Right renal pelvis (tissue), 4 donors: ENCODE data around the gene MRPS18B. TPM values are rescaled to one million over a fixed set of nuclear protein-coding genes. Genes with fewer than 3 reads are reported as not detected.

Experiments used
- DNase-seq, 4 donors: peaks; one replicate each; pipeline ENCODE4 v3.0.0-alpha.2; 2013; ENCODE audit warnings: low read depth in 4 of 4, low spot score in 3 of 4, missing footprints in 1 of 4
- polyA plus RNA-seq, 4 donors: library from polyadenylated mRNA; unstranded; fragments of 120-200 nt; gene quantifications; one replicate each; pipeline ENCODE4 v1.2.1, GENCODE V29; 2013; ENCODE audit not compliant: insufficient read length in 4 of 4

MRPS18B gene
- polyA plus RNA-seq, 4 donors, result 60.6 to 69.1 (median 62.1) TPM

GRCh38 chr6:30601815-30602641 is 15.6 kb upstream of the MRPS18B start:
- DNase-seq, result no peak

GRCh38 chr6:30603961-30604360 is 13.7 kb upstream of the MRPS18B start:
- DNase-seq, result no peak

- no peak for DNase-seq
Observed at GRCh38 chr6:30610065-30610464, 7.6 kb upstream of the MRPS18B start.

GRCh38 chr6:30611150-30611855 is 6.3 kb upstream of the MRPS18B start:
- DNase-seq, result no peak

- DNase-seq, result no peak
Observed at GRCh38 chr6:30611856-30612194, 5.8 kb upstream of the MRPS18B start.

GRCh38 chr6:30612213-30612612 is 5.4 kb upstream of the MRPS18B start:
- DNase-seq, result no peak

- DNase-seq, result no peak
Observed at GRCh38 chr6:30612687-30613248, 4.9 kb upstream of the MRPS18B start.

GRCh38 chr6:30613251-30614043 is 4.2 kb upstream of the MRPS18B start:
- DNase-seq, result no peak

GRCh38 chr6:30614044-30614842 is 3.4 kb upstream of the MRPS18B start:
- DNase-seq, result no peak

- peak; percentile 88 to 98 (median 97) for DNase-seq
Observed at GRCh38 chr6:30614843-30615218, 2.8 kb upstream of the MRPS18B start.

GRCh38 chr6:30615219-30615957 is 2.3 kb upstream of the MRPS18B start:
- DNase-seq, result peak in 1 of 4 donors; percentile 74

- DNase-seq, result no peak
Observed at GRCh38 chr6:30615958-30616810, 1.5 kb upstream of the MRPS18B start.

GRCh38 chr6:30616811-30617564 is 652 bp upstream of the MRPS18B start, which contains the start of gene PPP1R10:
Gene PPP1R10 (minus strand): TSS chr6:30617243. CDS start chr6:30609944, 7,299 bp downstream.
- DNase-seq, result peak in 3 of 4 donors; percentile 100

GRCh38 chr6:30618270-30618797 is 694 bp downstream of the MRPS18B start:
- no peak for DNase-seq

GRCh38 chr6:30619561-30619960 is 1.9 kb downstream of the MRPS18B start:
- DNase-seq, result no peak

- DNase-seq, result no peak
Observed at GRCh38 chr6:30625511-30625910, 7.9 kb downstream of the MRPS18B start.
